GM23338 (cell line): ENCODE results near the gene PARD3. TPM values are rescaled to one million over a fixed set of nuclear protein-coding genes. Genes with fewer than 3 reads are reported as not detected.

Experiments
- ATAC-seq: fragments of 200-7000 bp; cut with Tn5 transposase; 3 replicates; pipeline ENCODE4 v1.9.1; 2020
- DNase-seq: peaks from one replicate; pipeline ENCODE4 v3.0.0-alpha.2; 2015; ENCODE audit warnings: low spot score
- H2AFZ ChIP-seq: fragments of 200-600 bp; sonication (generic); 2 replicates; pipeline ENCODE4 v1.8.0; 2016; ENCODE audit warnings: antibody characterized with exemption, mild to moderate bottlenecking, moderate library complexity
- H3F3A ChIP-seq: fragments of 200-600 bp; sonication (generic); replicated peaks from 2 replicates; pipeline ENCODE4 v1.8.0; 2017; ENCODE audit warnings: antibody characterized with exemption, mixed run types, low read depth
- H3K27ac ChIP-seq: fragments of 200-600 bp; sonication (generic); 2 replicates; pipeline ENCODE4 v1.6.1; 2016; ENCODE audit warnings: low read depth
- H3K27me3 ChIP-seq: fragments of 200-600 bp; sonication (generic); 2 replicates; pipeline ENCODE4 v1.8.0; 2016; ENCODE audit warnings: mild to moderate bottlenecking, mixed run types, moderate library complexity; ENCODE audit not compliant: insufficient read depth
- H3K36me3 ChIP-seq: fragments of 200-600 bp; sonication (generic); 2 replicates; pipeline ENCODE4 v1.8.0; 2016; ENCODE audit warnings: mild to moderate bottlenecking; ENCODE audit not compliant: insufficient read depth
- H3K4me1 ChIP-seq: fragments of 200-600 bp; sonication (generic); 2 replicates; pipeline ENCODE4 v1.8.0; 2016; ENCODE audit warnings: mild to moderate bottlenecking, moderate library complexity; ENCODE audit not compliant: insufficient read depth
- H3K4me2 ChIP-seq: fragments of 200-600 bp; sonication (generic); 2 replicates; pipeline ENCODE4 v1.7.1; 2017; ENCODE audit warnings: mixed run types
- H3K4me3 ChIP-seq: fragments of 200-600 bp; sonication (generic); 2 replicates; pipeline ENCODE4 v1.6.1; 2016; ENCODE audit warnings: mixed run types
- H3K79me2 ChIP-seq: fragments of 200-600 bp; sonication (generic); replicated peaks from 2 replicates; pipeline ENCODE4 v1.8.0; 2017; ENCODE audit warnings: mild to moderate bottlenecking; ENCODE audit not compliant: insufficient read depth
- H3K9me2 ChIP-seq: fragments of 200-600 bp; sonication (generic); 2 replicates; pipeline ENCODE4 v1.8.0; 2017; ENCODE audit not compliant: insufficient read depth
- H4K20me1 ChIP-seq: fragments of 200-600 bp; sonication (generic); replicated peaks from 2 replicates; pipeline ENCODE4 v1.8.0; 2017; ENCODE audit warnings: mild to moderate bottlenecking; ENCODE audit not compliant: insufficient read depth
- H3K27ac Mint-ChIP-seq: 2 replicates; pipeline ENCODE4 v1.8.0; 2020; ENCODE audit warnings: inconsistent platforms, mild to moderate bottlenecking, moderate library complexity, mixed read lengths
- H3K27me3 Mint-ChIP-seq: 3 replicates; pipeline ENCODE4 v1.8.0; 2022; ENCODE audit warnings: low read depth, mild to moderate bottlenecking, moderate library complexity, mixed read lengths, inconsistent platforms; ENCODE audit not compliant: insufficient read depth, poor library complexity
- H3K36me3 Mint-ChIP-seq: 3 replicates; pipeline ENCODE4 v1.8.0; 2021; ENCODE audit warnings: low read depth, mild to moderate bottlenecking, inconsistent platforms, moderate library complexity, mixed read lengths
- H3K4me1 Mint-ChIP-seq: 3 replicates; pipeline ENCODE4 v1.8.0; 2020; ENCODE audit warnings: mild to moderate bottlenecking, inconsistent platforms, mixed read lengths
- H3K4me3 Mint-ChIP-seq: 3 replicates; pipeline ENCODE4 v1.8.0; 2021; ENCODE audit warnings: moderate library complexity, mild to moderate bottlenecking, inconsistent platforms, mixed read lengths
- H3K9me3 Mint-ChIP-seq: 3 replicates; pipeline ENCODE4 v1.8.0; 2020; ENCODE audit warnings: moderate library complexity, mild to moderate bottlenecking, inconsistent platforms, mixed read lengths
- CREB1 ChIP-seq: fragments of 250-450 bp; sonication (Bioruptor Pico); IDR thresholded peaks from 2 replicates; pipeline ENCODE4 v1.5.0; 2020; ENCODE audit warnings: low read depth, mild to moderate bottlenecking, moderate library complexity
- JUNB ChIP-seq: IDR thresholded peaks from one replicate; pipeline ENCODE4 v1.6.1; 2016; ENCODE audit warnings: antibody characterized with exemption; ENCODE audit not compliant: unreplicated experiment
- NANOG ChIP-seq: IDR thresholded peaks from 2 replicates; pipeline ENCODE4 v1.6.1; 2016; ENCODE audit warnings: antibody characterized with exemption, borderline replicate concordance
- POLR2AphosphoS5 ChIP-seq: IDR thresholded peaks from 2 replicates; pipeline ENCODE4 v1.6.1; 2016; ENCODE audit warnings: antibody characterized with exemption, low read depth
- ZNF114 ChIP-seq: fragments of 250-450 bp; sonication (Bioruptor Pico); IDR thresholded peaks from 2 replicates; pipeline ENCODE4 v1.5.0; 2020; ENCODE audit warnings: mild to moderate bottlenecking, moderate library complexity
- ZNF331 ChIP-seq: fragments of 250-450 bp; sonication (Bioruptor Pico); IDR thresholded peaks from 2 replicates; pipeline ENCODE4 v1.5.0; 2020; ENCODE audit warnings: low read depth, mild to moderate bottlenecking, moderate library complexity
- polyA plus RNA-seq: library from polyadenylated mRNA; unstranded; fragments of >200 nt; fragmentation: Nextera tagmentation; extraction: Ambion mirVana; gene quantifications from 2 replicates; pipeline ENCODE4 v1.2.1, GENCODE V29; 2016
- total RNA-seq: library from RNA; depleted of rRNA; stranded (reverse); fragments of >200 nt; shearing (Covaris generic); gene quantifications from 2 replicates; pipeline ENCODE4 v1.2.3, GENCODE V29; 2014
- TF ChIP-seq, protein P1 (sequence below), 2 experiments: fragments of 200-600 bp in 1 of 2; sonication (generic) in 1 of 2; conservative IDR thresholded peaks; 2 replicates each; pipeline versions ENCODE4 v1.5.1 to v1.6.1; 2016 to 2017; ENCODE audit warnings: antibody characterized with exemption in 2 of 2, low read depth in 2 of 2, mild to moderate bottlenecking in 2 of 2, moderate library complexity in 1 of 2
- TF ChIP-seq, protein P2 (sequence below): fragments of 250-450 bp; sonication (Bioruptor Pico); IDR thresholded peaks from 2 replicates; pipeline ENCODE4 v1.5.0; 2020; ENCODE audit warnings: mild to moderate bottlenecking, moderate library complexity

PARD3 gene
- total and polyA plus RNA-seq, 2 experiments from 2014 or later, result 30.2 to 51.4 TPM

DNA sequence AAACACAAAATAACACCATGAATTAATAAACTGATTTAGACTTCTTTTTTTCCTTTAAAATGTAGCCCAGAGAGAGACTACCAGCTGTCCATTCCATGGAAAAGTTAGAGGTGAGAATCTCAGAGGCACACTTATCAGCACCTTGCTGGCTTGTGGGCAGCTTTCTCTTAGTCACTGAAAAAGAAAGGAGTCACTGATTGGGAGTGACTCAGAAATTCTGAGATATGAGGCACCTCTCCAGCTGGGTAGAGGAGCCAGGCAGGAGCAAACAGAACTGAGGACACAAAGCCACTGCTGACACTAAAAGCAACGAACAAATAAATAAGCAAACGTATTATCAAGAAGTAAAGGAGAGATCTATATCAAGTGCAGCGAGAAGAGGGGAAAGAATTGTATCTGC is 310.6 kb downstream of the PARD3 start (continued):
- TF ChIP-seq, protein P1, sequence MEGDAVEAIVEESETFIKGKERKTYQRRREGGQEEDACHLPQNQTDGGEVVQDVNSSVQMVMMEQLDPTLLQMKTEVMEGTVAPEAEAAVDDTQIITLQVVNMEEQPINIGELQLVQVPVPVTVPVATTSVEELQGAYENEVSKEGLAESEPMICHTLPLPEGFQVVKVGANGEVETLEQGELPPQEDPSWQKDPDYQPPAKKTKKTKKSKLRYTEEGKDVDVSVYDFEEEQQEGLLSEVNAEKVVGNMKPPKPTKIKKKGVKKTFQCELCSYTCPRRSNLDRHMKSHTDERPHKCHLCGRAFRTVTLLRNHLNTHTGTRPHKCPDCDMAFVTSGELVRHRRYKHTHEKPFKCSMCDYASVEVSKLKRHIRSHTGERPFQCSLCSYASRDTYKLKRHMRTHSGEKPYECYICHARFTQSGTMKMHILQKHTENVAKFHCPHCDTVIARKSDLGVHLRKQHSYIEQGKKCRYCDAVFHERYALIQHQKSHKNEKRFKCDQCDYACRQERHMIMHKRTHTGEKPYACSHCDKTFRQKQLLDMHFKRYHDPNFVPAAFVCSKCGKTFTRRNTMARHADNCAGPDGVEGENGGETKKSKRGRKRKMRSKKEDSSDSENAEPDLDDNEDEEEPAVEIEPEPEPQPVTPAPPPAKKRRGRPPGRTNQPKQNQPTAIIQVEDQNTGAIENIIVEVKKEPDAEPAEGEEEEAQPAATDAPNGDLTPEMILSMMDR (conservative IDR thresholded peaks at IDR 0.05; ENCODE audit: low read depth in 2 of 2), result no peak
- TF ChIP-seq JUNB, result no peak
- no peak for TF ChIP-seq POLR2AphosphoS5
- TF ChIP-seq, protein P2, sequence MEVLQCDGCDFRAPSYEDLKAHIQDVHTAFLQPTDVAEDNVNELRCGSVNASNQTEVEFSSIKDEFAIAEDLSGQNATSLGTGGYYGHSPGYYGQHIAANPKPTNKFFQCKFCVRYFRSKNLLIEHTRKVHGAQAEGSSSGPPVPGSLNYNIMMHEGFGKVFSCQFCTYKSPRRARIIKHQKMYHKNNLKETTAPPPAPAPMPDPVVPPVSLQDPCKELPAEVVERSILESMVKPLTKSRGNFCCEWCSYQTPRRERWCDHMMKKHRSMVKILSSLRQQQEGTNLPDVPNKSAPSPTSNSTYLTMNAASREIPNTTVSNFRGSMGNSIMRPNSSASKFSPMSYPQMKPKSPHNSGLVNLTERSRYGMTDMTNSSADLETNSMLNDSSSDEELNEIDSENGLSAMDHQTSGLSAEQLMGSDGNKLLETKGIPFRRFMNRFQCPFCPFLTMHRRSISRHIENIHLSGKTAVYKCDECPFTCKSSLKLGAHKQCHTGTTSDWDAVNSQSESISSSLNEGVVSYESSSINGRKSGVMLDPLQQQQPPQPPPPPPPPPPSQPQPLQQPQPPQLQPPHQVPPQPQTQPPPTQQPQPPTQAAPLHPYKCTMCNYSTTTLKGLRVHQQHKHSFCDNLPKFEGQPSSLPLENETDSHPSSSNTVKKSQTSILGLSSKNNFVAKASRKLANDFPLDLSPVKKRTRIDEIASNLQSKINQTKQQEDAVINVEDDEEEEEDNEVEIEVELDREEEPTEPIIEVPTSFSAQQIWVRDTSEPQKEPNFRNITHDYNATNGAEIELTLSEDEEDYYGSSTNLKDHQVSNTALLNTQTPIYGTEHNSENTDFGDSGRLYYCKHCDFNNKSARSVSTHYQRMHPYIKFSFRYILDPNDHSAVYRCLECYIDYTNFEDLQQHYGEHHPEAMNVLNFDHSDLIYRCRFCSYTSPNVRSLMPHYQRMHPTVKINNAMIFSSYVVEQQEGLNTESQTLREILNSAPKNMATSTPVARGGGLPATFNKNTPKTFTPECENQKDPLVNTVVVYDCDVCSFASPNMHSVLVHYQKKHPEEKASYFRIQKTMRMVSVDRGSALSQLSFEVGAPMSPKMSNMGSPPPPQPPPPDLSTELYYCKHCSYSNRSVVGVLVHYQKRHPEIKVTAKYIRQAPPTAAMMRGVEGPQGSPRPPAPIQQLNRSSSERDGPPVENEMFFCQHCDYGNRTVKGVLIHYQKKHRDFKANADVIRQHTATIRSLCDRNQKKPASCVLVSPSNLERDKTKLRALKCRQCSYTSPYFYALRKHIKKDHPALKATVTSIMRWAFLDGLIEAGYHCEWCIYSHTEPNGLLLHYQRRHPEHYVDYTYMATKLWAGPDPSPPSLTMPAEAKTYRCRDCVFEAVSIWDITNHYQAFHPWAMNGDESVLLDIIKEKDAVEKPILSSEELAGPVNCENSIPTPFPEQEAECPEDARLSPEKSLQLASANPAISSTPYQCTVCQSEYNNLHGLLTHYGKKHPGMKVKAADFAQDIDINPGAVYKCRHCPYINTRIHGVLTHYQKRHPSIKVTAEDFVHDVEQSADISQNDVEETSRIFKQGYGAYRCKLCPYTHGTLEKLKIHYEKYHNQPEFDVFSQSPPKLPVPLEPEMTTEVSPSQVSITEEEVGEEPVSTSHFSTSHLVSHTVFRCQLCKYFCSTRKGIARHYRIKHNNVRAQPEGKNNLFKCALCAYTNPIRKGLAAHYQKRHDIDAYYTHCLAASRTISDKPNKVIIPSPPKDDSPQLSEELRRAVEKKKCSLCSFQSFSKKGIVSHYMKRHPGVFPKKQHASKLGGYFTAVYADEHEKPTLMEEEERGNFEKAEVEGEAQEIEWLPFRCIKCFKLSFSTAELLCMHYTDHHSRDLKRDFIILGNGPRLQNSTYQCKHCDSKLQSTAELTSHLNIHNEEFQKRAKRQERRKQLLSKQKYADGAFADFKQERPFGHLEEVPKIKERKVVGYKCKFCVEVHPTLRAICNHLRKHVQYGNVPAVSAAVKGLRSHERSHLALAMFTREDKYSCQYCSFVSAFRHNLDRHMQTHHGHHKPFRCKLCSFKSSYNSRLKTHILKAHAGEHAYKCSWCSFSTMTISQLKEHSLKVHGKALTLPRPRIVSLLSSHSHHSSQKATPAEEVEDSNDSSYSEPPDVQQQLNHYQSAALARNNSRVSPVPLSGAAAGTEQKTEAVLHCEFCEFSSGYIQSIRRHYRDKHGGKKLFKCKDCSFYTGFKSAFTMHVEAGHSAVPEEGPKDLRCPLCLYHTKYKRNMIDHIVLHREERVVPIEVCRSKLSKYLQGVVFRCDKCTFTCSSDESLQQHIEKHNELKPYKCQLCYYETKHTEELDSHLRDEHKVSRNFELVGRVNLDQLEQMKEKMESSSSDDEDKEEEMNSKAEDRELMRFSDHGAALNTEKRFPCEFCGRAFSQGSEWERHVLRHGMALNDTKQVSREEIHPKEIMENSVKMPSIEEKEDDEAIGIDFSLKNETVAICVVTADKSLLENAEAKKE (CRISPR knock-in tag), result no peak
- no peak for TF ChIP-seq NANOG
- no peak for TF ChIP-seq CREB1 (CRISPR knock-in tag)
- TF ChIP-seq ZNF331 (CRISPR knock-in tag), result no peak

DNA sequence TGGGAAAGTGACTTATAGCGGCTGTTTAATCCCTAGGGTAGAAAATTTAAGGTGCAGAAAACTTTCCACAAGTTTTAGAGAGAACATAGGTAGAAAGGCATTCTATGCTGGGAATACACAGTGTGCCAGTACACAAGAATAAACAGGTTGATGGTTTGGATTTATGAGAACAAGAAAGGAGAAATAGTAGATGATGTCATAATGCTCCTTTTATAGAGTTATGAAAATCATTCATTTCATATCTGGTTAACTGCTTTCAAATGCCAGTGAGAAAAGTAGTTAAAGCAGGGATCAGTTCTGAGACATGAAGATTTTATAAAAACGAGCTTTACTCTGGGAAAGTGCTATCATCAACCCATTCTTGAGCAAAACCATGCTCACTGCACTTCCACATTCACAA is 311.4 kb downstream of the PARD3 start:
- Histone ChIP-seq H3K4me2 (no peak overlapping the region), H3K9me2 (0 out of 2 replicates have a peak, but pooled peaks cover 3% of the 10 kb centered on the region), H4K20me1 (no peaks in the 10 kb centered on the region), H3K36me3 (no peaks in the 10 kb centered on the region), H3K4me3 (no peak overlapping the region), H3F3A (no peaks in the 10 kb centered on the region), H3K27ac (no peak overlapping the region), H3K27me3 (no peaks in the 10 kb centered on the region), H2AFZ (no peak overlapping the region), H3K79me2 (0 out of 2 replicates have a peak, but pooled peaks cover 12% of the 10 kb centered on the region), H3K4me1 (peaks cover 29% of the 10 kb centered on the region)
- Mint-ChIP-seq H3K9me3 (no peaks in the 10 kb centered on the region), H3K27ac (no peak overlapping the region; the same call in 1 of the 2 replicates), H3K27me3 (peaks cover 2% of the 10 kb centered on the region), H3K36me3 (no peaks in the 10 kb centered on the region; the same call in 2 of the 3 replicates), H3K4me1 (peaks cover 41% of the 10 kb centered on the region), H3K4me3 (no peak overlapping the region)
- no peak for ATAC-seq
- no peak for DNase-seq
- TF ChIP-seq CREB1 (CRISPR knock-in tag), result no peak
- TF ChIP-seq JUNB, result no peak
- no peak for TF ChIP-seq ZNF331 (CRISPR knock-in tag)
- TF ChIP-seq POLR2AphosphoS5, result no peak
- TF ChIP-seq ZNF114 (CRISPR knock-in tag), result no peak
- TF ChIP-seq, protein P2 (CRISPR knock-in tag), result no peak
